NCI-H128 (cell line): ENCODE results near the gene ADAMTSL2.
"Not testable (repeated sequence)": the region's sequence is repeated elsewhere in the genome, so short reads cannot be mapped to it uniquely, and the experiment has no call there.

Experiments used
- DNase-seq: peaks from one replicate; lab custom pipeline; 2025; ENCODE audit not compliant: unreplicated experiment; lab: John Stamatoyannopoulos, UW

Gene ADAMTSL2

GRCh38 chr9:133554729-133555128, 20.2 kb downstream of the ADAMTSL2 start:
- DNase-seq, result no peak

- no peak for DNase-seq
These were observed 21.9 kb downstream of the ADAMTSL2 start for GRCh38 chr9:133556354-133556753.

- DNase-seq, result no peak
These were observed 23.1 kb downstream of the ADAMTSL2 start for GRCh38 chr9:133557581-133557980.

DNA sequence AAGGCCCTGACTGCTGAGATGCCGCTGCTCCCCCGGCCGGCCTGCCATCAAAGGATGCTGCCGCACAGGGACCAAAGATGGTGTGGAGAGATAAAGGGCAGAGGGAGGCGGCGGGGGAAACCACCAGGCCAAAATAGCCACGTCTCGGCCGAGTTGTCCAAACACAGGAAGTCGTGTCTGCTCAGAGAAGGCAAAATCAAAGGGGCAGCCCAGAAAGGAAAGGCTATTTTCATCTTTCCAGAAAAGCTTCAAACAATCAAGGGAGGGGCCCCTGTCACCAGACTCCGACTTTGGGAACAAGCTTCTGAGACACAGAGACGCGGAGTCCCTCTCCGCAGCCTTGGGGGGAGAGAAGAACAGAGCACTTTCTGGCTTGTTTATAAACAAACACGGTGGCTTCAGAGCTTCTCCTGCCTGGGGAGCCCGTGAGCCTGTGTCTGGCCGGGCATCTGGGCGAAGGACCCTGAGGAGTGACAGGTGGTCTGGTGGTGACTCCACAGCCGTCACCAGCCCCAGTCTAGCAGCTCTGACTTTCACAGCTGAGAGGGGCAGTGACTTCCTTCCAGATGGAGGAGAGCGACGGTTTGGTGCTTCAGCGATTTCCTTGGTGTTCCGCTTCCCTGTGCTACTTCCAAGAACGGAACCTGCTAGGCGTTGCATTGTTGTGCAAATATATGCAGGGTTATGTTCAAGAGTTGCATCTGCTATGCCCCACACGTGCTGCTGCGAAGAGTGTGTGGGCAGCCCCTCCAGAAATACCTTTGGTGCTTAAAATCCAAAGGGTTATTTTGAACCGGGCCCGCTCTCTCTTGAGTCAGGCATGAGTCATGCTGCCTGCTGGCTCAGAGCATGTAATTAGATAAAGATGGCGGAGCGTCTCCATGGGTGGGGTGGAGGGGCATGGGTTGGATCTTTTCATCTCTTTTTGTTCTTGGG, 24.0 kb downstream of the ADAMTSL2 start:
- DNase-seq, result no peak

GRCh38 chr9:133560311-133560710, 25.8 kb downstream of the ADAMTSL2 start:
- DNase-seq, result no peak

DNA sequence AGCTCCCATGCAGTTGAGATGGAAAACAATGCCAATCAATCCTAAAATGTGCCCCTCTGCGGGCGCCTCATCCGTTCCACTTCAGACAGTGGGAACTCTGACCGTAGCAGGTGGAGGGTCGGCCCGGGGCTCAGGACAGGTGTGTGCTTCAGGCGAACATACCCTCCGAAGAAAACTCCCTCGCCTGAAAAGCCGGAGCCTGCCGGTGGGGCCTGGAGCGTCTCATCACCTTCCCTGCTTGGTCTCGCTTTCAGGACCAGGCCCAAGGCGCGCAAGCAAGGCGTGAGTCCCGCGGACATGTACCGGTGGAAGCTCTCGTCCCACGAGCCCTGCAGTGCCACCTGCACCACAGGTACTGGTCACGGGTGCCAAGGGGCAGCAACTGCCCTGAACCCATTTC, 26.4 kb downstream of the ADAMTSL2 start:
- DNase-seq, result no peak

DNA sequence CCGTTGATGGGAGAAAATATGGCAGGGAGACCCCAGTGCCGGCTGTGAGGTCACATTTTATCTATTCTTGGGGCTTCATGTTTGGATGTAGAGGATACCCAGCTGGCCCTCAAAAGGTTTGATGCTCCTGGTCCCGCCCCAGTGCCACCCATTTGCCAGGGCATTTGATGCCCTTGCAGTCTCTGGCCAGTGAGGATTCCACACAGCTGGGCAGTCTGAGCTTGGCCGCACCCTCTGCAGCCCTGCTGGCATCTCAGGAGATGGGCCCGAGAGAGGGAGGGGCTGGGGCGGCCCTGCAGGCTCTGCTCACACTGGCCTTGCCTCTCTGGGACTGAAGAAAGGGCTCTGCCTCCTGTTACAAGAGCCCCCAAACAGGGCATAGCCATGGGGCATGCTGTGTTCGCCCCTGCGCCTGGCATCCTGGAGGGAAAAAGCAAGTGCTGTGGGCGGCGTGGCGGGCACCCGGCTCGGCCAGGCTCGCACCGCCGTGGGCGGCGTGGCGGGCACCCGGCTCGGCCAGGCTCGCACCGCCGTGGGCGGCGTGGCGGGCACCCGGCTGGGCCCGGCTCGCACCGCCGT, 27.6 kb downstream of the ADAMTSL2 start:
- DNase-seq, result no peak

DNA sequence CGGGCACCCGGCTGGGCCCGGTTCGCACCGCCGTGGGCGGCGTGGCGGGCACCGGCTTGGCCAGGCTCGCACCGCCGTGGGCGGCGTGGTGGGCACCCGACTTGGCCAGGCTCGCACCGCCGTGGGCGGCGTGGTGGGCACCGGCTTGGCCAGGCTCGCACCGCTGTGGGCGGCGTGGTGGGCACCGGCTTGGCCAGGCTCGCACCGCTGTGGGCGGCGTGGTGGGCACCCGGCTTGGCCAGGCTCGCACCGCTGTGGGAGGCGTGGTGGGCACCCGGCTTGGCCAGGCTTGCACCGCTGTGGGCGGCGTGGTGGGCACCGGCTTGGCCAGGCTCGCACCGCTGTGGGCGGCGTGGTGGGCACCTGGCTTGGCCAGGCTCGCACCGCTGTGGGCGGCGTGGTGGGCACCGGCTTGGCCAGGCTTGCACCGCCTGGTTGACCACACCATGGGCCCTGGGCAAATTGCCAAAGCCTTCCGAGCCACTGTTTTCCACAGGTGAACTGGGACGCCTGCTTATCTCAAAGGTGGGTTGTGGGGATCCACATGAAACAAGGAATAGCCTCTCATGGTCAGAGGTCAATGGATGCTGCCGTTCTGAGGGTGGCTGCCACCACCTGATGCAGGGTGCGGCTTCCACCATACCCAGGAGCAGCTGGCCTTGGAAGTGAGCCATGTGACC, 28.2 kb downstream of the ADAMTSL2 start:
- no peak for DNase-seq

- DNase-seq, result no peak
These were observed 28.8 kb downstream of the ADAMTSL2 start for GRCh38 chr9:133563291-133563796.

DNA sequence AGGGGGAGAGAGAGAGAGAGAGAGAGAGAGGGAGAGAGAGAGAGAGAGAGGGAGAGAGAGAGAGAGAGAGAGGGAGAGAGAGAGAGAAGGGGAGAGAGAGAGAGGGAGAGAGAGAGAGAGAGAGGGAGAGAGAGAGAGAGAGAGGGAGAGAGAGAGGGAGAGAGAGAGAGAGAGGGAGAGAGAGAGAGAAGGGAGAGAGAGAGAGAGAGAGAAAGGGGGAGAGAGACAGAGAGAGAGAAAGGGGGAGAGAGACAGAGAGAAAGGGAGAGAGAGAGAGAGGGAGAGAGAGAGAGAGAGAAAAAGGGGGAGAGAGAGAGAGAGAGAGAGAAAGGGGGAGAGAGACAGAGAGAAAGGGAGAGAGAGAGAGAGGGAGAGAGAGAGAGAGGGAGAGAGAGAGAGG, 29.3 kb downstream of the ADAMTSL2 start:
- DNase-seq, result not testable (repeated sequence)

DNA sequence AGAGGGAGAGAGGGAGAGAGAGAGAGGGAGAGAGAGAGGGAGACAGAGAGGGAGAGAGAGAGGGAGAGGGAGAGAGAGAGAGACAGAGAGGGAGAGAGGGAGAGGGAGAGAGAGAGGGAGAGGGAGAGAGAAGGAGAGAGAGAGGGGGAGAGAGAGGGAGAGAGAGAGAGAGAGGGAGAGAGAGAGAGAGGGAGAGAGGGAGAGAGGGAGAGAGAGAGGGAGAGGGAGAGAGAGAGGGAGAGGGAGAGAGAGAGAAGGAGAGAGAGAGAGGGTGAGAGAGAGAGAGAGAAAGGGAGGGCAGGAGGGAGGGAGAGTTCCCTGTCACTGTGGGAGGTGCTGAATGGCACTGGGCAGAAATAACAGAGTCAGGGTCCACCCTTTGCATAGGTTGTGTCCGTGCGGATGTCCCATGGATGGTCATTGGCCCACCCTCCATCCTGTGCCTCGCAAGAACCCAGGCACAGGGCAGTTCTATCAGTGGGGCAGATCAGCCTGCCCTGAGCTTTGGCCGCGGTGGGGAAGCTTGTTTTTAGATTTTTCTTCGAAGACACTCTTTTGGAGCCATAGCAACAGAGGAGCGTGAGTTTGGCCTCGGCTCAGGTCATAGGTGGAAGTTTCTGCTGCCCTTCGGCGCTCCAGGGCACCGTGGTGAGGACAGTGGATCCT, 30.1 kb downstream of the ADAMTSL2 start:
- no peak for DNase-seq

DNA sequence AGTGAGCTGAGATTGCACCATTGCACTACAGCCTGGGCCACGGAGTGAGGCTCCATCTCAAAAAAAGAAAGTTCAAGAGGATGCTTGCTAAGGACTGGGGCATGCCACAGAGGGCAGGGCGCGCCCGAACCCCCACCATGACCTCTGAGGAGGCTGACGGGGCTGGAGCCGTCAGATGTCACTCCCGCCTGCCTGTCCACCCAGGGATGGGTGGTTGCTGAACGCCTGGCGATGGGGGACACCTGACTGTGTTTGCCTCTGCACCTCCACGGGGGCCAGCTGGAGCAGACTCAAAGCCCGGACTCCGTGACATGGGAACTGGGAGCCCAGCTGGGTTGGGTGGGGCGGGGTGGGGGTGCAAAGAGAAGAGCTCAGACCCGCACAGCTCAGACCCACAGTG, 31.9 kb downstream of the ADAMTSL2 start:
- no peak for DNase-seq

- DNase-seq, result no peak
These were observed 32.3 kb downstream of the ADAMTSL2 start for GRCh38 chr9:133566817-133567216.

DNA sequence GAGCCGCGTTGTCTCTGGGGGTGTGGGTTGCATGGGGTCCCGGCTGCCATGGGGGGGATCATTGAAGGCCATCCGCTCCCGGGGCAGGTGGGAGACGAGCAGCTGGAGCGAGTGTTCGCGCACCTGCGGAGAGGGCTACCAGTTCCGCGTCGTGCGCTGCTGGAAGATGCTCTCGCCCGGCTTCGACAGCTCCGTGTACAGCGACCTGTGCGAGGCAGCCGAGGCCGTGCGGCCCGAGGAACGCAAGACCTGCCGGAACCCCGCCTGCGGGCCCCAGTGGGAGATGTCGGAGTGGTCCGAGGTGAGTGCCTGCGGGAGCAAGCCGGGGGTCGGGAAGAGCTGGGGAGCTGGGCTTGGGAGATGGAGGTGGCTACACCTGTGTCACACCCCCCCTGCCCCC, 33.7 kb downstream of the ADAMTSL2 start:
- no peak for DNase-seq

DNA sequence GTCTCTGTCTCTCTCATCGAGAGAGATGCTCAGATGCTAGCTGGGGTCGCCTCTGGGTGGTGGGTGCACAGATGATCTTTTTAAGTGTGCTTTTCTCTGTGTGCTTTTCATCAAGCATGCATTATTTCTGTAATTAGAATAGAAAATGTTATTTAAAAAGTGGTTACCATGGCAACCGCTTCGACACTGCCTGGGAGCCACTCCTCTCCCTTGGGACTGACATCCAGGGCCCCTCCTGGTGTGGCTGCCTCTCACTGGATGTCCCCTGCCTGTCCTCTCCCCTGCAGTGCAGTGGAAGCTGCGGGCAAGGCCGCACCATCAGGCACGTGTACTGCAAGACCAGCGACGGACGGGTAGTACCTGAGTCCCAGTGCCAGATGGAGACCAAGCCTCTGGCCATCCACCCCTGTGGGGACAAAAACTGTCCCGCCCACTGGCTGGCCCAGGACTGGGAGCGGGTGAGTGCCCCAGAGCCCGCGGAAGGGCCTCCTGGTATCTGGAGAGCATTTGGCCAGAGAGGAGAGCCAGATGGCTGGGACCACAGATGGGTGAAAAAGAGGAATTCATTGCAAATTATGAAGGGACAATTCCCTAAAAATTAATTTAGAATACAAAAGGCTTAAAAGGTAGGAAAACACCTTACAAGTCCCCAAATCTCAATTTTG, 34.7 kb downstream of the ADAMTSL2 start:
- DNase-seq, result no peak

GRCh38 chr9:133569891-133570690, 35.6 kb downstream of the ADAMTSL2 start:
- DNase-seq, result no peak

DNA sequence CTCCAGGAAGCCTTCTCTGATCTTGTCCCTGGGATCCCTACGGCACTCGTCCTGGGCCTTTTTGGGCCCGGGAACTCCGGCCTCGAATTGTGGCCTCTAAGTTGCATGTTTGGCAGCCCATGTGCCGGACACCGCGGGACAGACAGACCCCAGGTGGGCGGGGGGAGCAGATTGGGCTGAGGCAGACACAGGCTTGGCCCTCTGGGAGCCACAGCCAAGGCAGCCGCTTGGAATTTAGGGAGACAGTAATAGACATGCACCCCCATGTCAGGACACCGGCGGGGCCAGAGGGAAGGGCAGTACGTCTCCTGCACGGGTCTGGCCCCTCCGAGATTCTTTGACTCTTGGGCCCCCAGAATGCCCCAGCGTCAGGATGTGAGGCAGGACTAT, 36.2 kb downstream of the ADAMTSL2 start:
- no peak for DNase-seq

DNA sequence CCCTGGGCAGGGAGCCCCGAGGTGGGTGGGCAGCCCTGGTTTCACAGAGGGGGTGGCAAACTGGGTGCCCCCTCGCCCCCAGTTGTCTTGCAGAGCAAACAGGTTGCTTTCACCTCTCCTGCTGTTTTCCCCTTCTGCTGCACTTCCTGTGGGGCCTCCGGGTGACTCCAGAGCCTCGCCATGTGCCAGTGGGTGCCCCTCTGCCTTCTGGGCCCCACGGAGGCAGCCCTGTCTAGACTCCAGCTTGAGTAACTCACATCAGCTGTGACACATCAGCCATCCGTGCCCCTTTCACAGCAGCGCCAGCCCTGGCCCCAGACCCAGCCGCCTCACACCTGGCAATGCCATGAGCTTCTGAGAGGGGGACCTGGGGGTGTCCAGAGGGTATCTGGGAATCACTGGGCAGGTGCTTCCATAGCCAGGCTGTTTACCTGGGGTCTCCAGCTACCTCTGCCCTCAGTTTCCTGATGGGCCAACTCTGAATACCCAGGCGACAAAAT, 36.9 kb downstream of the ADAMTSL2 start:
- DNase-seq, result no peak

GRCh38 chr9:133571896-133572595, 37.5 kb downstream of the ADAMTSL2 start:
- no peak for DNase-seq
